DOHH2 (cell line): ENCODE measurements around the gene KCNH5.

Source experiments
- CTCF ChIP-seq: fragments of 200-600 bp; sonication (generic); IDR thresholded peaks from one replicate; pipeline ENCODE4 v1.5.1; 2014; ENCODE audit warnings: antibody characterized with exemption, mild to moderate bottlenecking, low read depth, low read length; ENCODE audit not compliant: poor library complexity, severe bottlenecking
- EZH2phosphoT487 ChIP-seq: fragments of 200-600 bp; sonication (generic); IDR thresholded peaks from 2 replicates; pipeline ENCODE4 v1.6.1; 2017; ENCODE audit warnings: borderline replicate concordance, mild to moderate bottlenecking, antibody characterized with exemption, low read length, moderate library complexity, mixed read lengths

- TF ChIP-seq CTCF (no peak), EZH2phosphoT487 (no peak)
These were observed 372.1 kb downstream of the KCNH5 start for GRCh38 chr14:62673014-62673755.
